Cardiac fibroblast (primary cell): ENCODE data around the gene CFAP46.

ENCODE experiments used
- DNase-seq, 2 donors: peaks; one replicate each; pipeline versions ENCODE4 v3.0.0 to v3.0.0-alpha.2; 2010; ENCODE audit warnings: low read depth in 2 of 2
- H3K4me3 ChIP-seq, 2 donors: replicated peaks in 1 of 2; 1 replicate in 1 of 2; 2 replicates in 1 of 2; pipeline ENCODE4 v1.5.1; 2011; ENCODE audit warnings: low read depth in 2 of 2, low read length in 2 of 2, mild to moderate bottlenecking in 2 of 2, moderate library complexity in 1 of 2
- CTCF ChIP-seq: IDR thresholded peaks from one replicate; pipeline ENCODE4 v1.5.1; 2011; ENCODE audit warnings: low read depth, mild to moderate bottlenecking, low read length, inconsistent platforms

The CFAP46 gene

DNA sequence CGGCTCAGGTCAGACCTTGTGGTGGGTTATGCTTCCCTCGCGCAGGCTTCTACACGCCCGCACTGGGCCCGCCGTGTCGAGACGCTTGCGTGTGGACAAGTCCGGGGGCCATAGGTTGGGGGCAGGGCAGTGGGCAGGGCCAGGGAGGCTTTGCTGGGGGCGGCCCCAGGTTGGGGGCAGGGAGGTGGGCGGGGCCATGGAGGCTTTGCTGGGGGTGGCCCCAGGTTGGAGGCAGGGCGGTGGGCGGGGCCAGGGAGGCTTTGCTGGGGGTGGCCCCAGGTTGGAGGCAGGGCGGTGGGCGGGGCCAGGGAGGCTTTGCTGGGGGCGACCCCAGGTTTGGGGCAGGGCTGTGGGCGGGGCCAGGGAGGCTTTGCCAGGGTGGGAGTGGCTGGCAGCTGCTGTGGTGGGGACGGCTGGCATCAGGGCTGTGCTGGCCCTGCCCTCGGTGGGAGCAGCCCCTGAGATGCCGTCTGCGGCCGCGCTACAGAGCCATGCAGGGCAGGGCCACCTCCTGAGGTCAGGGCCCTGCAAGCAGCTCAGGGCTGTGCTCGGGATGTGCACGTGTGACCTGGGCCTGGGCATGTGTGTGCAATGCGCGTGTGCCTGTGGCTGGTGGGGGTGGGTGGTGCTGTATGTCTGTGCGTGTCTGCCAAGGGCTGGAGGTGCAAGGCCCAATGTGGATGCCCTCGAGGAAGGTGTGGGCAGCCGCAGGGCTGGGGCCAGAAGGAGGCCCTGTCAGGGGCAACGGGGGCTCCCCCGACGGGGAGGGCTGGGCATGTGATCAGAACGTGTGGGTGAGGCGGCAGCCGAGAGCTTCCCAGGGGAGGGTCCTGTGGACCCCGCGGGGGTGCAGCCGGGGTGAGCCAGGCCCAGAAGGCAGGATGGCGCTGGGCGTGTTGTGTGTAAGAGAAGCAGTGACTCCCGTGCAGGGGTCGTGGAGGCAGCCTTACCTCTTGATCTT, 84.0 kb downstream of the CFAP46 start:
- TF ChIP-seq CTCF, result no peak
- no peak for DNase-seq
- H3K4me3 ChIP-seq, result no peak overlapping the region

- no peak for DNase-seq
- H3K4me3 ChIP-seq, result no peak overlapping the region
- no peak for TF ChIP-seq CTCF
Observed at GRCh38 chr10:132856869-132857524, 85.4 kb downstream of the CFAP46 start.

- no peak overlapping the region for H3K4me3 ChIP-seq
Observed at GRCh38 chr10:132855889-132856288, 86.5 kb downstream of the CFAP46 start.

DNA sequence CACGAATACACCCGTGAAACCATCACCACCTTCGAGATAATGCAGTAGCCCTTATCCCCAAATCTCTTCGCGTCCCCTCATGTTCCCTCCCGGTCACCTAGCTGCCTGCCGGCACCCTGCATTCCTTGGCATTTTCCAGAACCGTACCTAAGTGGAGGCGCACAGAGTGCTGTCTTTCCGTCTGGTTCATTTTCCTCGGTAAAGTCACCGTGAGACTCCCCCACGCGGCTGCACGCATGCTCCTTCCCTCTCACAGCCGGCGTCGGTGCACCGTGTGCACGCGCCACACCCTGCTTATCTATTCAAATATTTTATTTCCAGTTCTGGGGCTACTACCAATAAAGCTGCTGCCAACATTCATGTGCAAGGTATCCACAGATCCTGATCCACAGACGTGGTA, 90.9 kb downstream of the CFAP46 start:
- TF ChIP-seq CTCF, result no peak
- no peak for DNase-seq
- H3K4me3 ChIP-seq, result no peak overlapping the region

More at GRCh38 chr10:132855889-132856288, 86.5 kb downstream of the CFAP46 start:
- DNase-seq, result no peak
- no peak for TF ChIP-seq CTCF

DNA sequence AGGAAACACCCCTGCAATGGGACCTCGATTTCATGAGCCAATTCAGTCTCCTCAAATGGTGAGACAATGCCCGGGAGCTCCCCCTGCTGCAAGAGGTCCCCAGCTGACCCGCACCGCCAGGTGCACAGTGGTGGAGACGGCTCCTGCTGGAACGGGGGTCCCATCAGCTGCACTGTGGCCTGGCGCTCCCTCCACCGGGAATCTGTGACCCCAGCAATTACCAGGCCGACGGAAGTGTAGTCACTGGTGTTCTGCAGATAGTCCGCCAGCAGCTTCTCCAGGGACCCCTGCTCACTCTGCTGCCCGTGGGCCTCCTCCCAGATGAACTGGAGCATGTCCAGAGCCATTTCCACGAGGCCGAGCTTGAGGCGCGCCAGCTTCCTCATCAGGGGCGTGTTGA, 91.5 kb downstream of the CFAP46 start:
- DNase-seq, result no peak
- no peak for TF ChIP-seq CTCF
- no peak overlapping the region for H3K4me3 ChIP-seq

GRCh38 chr10:132850246-132850645, 92.1 kb downstream of the CFAP46 start:
- no peak for TF ChIP-seq CTCF
- no peak overlapping the region for H3K4me3 ChIP-seq
- DNase-seq, result no peak
